Thoracic aorta (tissue), 2 donors: Measurements from ENCODE around the gene SCN1B. TPM values are rescaled to one million over a fixed set of nuclear protein-coding genes. Genes with fewer than 3 reads are reported as not detected.

Experiments used
- ATAC-seq: fragments of 150-250 bp; one replicate; pipeline ENCODE4 v1.8.0; 2017; ENCODE audit warnings: low read depth; ENCODE audit not compliant: insufficient number of reproducible peaks, low FRiP score
- DNase-seq: peaks from one replicate; pipeline ENCODE4 v3.0.0-alpha.2; 2020; ENCODE audit warnings: low spot score
- H3K27ac ChIP-seq, 2 donors: fragments of 200-600 bp; sonication (generic); 1 replicate in 1 of 2; 2 replicates in 1 of 2; pipeline ENCODE4 v1.5.1; 2016; ENCODE audit warnings: mild to moderate bottlenecking in 2 of 2, moderate library complexity in 2 of 2
- H3K27me3 ChIP-seq: fragments of 200-600 bp; sonication (generic); replicated peaks from 2 replicates; pipeline ENCODE4 v1.6.0; 2016; ENCODE audit warnings: mild to moderate bottlenecking; ENCODE audit not compliant: insufficient read depth
- H3K36me3 ChIP-seq: fragments of 200-600 bp; sonication (generic); one replicate; pipeline ENCODE4 v1.5.1; 2016
- H3K4me1 ChIP-seq, 2 donors: fragments of 200-600 bp; sonication (generic); 1 replicate in 1 of 2; 2 replicates in 1 of 2; pipeline versions ENCODE4 v1.5.1 to v1.6.0; 2016; ENCODE audit warnings: low read depth in 2 of 2, mild to moderate bottlenecking in 1 of 2; ENCODE audit not compliant: control insufficient read depth in 1 of 2
- H3K4me3 ChIP-seq: fragments of 200-600 bp; sonication (generic); 2 replicates; pipeline ENCODE4 v1.5.1; 2016; ENCODE audit warnings: mild to moderate bottlenecking
- H3K9me3 ChIP-seq: fragments of 200-600 bp; sonication (generic); 2 replicates; pipeline ENCODE4 v1.5.1; 2016
- total RNA-seq, 2 donors: library from RNA; depleted of rRNA; stranded (reverse); fragments of >200 nt; gene quantifications; one replicate each; pipeline versions ENCODE4 v1.1.0 to v1.2.3, GENCODE V29; 2016
- TF ChIP-seq, protein P1 (sequence below): fragments of 200-600 bp; sonication (generic); IDR thresholded peaks from one replicate; pipeline ENCODE4 v1.5.1; 2019; ENCODE audit warnings: antibody characterized with exemption

The SCN1B gene
- total RNA-seq, 2 donors from 2014 or later: 25.1 to 26.0 TPM

DNA sequence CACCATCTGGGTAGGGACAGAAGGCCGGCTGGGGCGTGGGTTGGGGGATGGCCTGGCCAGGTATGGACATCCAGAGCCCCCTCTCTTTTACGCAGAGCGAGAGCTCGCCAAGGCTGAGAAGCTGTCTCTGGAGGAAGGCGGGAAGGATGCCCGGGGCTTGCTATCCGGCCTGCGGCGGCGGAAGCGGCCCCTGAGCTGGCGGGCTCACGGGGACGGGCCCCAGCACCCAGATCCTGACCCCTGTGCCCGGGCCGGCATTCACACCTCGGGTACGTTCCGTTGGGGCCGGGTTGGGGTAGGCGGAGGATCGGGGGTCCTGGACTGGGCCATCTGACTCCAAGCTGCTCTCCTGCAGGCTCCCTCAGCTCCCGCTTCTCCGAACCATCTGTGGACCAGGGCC is 8.7 kb upstream of the SCN1B start:
- H3K9me3 ChIP-seq: no peaks in the 10 kb centered on the region
- H3K4me1 ChIP-seq: no peaks in the 10 kb centered on the region
- H3K27ac ChIP-seq: no peak overlapping the region
- no peak for ATAC-seq
- TF ChIP-seq, protein P1, sequence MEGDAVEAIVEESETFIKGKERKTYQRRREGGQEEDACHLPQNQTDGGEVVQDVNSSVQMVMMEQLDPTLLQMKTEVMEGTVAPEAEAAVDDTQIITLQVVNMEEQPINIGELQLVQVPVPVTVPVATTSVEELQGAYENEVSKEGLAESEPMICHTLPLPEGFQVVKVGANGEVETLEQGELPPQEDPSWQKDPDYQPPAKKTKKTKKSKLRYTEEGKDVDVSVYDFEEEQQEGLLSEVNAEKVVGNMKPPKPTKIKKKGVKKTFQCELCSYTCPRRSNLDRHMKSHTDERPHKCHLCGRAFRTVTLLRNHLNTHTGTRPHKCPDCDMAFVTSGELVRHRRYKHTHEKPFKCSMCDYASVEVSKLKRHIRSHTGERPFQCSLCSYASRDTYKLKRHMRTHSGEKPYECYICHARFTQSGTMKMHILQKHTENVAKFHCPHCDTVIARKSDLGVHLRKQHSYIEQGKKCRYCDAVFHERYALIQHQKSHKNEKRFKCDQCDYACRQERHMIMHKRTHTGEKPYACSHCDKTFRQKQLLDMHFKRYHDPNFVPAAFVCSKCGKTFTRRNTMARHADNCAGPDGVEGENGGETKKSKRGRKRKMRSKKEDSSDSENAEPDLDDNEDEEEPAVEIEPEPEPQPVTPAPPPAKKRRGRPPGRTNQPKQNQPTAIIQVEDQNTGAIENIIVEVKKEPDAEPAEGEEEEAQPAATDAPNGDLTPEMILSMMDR: no peak
- peaks cover 71% of the 10 kb centered on the region for H3K36me3 ChIP-seq
- no peaks in the 10 kb centered on the region for H3K27me3 ChIP-seq
- H3K4me3 ChIP-seq: no peak overlapping the region
- no peak for DNase-seq

DNA sequence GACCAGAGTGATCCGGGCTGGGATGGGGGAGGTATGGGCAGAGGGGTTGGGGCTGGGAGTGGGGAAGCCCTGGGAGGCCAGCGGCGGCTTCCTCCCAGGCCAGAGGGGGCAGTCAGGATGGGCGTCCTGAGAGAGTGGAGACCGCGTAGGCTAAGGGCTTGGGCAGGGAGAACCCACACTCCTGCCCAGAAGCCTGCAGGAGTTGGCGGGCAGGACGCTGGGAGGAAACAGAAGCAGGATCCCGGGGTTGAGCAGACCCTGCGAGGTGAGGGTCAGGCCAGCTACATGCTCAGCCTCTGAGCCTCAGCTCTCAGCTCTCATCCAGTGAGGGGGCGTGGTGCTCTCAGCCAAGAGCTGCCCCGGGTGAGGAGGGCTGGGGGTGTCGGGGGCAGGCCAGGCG is 7.8 kb upstream of the SCN1B start:
- peaks cover 65% of the 10 kb centered on the region for H3K36me3 ChIP-seq
- no peak overlapping the region for H3K27ac ChIP-seq
- no peaks in the 10 kb centered on the region for H3K4me1 ChIP-seq
- no peak overlapping the region for H3K4me3 ChIP-seq
- no peaks in the 10 kb centered on the region for H3K27me3 ChIP-seq
- no peak for ATAC-seq
- DNase-seq: no peak
- no peaks in the 10 kb centered on the region for H3K9me3 ChIP-seq
- TF ChIP-seq, protein P1: no peak

DNA sequence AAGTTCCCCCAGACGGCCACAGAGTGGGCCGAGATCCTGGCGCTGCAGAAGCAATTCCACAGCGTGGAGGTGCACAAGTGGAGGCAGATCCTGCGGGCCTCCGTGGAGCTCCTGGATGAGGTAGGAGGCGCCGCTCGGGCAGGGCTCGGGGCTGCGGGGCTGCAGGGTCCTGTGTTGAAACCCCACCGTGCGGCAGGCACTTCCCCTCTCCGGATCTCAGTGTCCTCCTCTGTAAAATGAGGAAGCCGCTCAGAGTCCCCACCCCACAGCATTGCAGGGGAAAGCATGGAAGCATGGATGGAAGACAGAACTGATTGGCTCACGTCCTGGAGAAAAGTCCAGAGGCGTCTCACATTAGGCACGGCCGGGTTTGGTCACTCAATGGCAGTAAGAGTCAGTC is 6.8 kb upstream of the SCN1B start:
- H3K4me1 ChIP-seq: no peaks in the 10 kb centered on the region
- no peak overlapping the region for H3K27ac ChIP-seq
- ATAC-seq (no peak), DNase-seq (no peak)
- no peak overlapping the region for H3K4me3 ChIP-seq
- H3K9me3 ChIP-seq: no peaks in the 10 kb centered on the region
- TF ChIP-seq, protein P1: no peak
- H3K27me3 ChIP-seq: no peaks in the 10 kb centered on the region
- H3K36me3 ChIP-seq: peaks cover 56% of the 10 kb centered on the region

DNA sequence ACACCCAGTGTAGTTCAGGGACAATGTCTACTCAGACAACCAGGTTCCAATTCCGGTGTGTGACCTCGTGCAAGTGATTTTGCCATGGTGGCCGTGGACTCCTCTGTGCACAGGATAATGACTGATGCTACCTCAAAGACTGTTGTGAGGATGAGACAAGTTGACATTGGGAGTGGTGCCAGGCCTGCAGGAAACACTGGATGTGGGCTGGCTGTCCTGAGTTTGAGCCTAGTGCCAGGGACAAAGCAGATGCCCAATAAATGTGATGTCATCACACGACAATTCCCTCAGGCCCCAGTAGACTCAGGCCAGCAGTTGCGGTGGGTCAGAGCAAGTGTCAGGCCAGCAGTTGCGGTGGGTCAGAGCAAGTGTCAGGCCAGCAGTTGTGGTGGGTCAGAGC is 6.2 kb upstream of the SCN1B start:
- no peak overlapping the region for H3K27ac ChIP-seq
- H3K4me3 ChIP-seq: no peak overlapping the region
- H3K4me1 ChIP-seq: no peaks in the 10 kb centered on the region
- peaks cover 49% of the 10 kb centered on the region for H3K36me3 ChIP-seq
- H3K9me3 ChIP-seq: no peaks in the 10 kb centered on the region
- DNase-seq (no peak), ATAC-seq (no peak)
- no peaks in the 10 kb centered on the region for H3K27me3 ChIP-seq
- TF ChIP-seq, protein P1: no peak

DNA sequence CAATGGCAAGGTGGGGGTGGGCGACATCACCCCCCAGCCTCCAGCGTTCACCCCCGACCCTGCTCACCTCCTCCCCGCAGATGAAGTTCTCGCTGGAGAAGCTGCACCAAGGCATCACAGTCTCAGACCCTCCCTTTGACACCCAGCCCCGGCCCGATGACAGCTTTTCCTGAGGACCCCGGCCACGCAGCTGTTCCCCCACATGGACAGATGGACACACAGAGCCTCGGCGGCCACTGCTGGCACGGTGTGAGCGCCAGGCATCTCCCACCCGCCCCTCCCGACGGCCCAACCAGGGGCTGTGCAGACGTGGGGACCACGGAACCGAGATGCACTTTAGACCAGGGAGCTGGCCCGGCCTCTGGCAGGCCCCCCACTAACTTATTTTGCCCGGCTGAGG is 4.3 kb upstream of the SCN1B start:
- Histone ChIP-seq H3K9me3 (no peaks in the 10 kb centered on the region), H3K4me3 (no peak overlapping the region), H3K27ac (no peak overlapping the region), H3K4me1 (peaks cover 5 to 6% of the 10 kb centered on the region in 2 donors), H3K36me3 (peaks cover 30% of the 10 kb centered on the region), H3K27me3 (no peaks in the 10 kb centered on the region)
- ATAC-seq (no peak), DNase-seq (no peak)
- TF ChIP-seq, protein P1: no peak
